Left kidney (tissue), 2 donors: ENCODE data around the gene KIF1B. TPM values are rescaled to one million over a fixed set of nuclear protein-coding genes. Genes with fewer than 3 reads are reported as not detected.
"Not testable (repeated sequence)": the region's sequence is repeated elsewhere in the genome, so short reads cannot be mapped to it uniquely, and the experiment has no call there.

Experiments
- DNase-seq: peaks from one replicate; pipeline ENCODE4 v3.0.0-alpha.2; 2013
- polyA plus RNA-seq: library from polyadenylated mRNA; unstranded; fragments of 120-200 nt; gene quantifications from one replicate; pipeline ENCODE4 v1.2.1, GENCODE V29; 2013; ENCODE audit not compliant: insufficient read length

KIF1B gene
- polyA plus RNA-seq, 1 donor = 55.5 TPM

DNA sequence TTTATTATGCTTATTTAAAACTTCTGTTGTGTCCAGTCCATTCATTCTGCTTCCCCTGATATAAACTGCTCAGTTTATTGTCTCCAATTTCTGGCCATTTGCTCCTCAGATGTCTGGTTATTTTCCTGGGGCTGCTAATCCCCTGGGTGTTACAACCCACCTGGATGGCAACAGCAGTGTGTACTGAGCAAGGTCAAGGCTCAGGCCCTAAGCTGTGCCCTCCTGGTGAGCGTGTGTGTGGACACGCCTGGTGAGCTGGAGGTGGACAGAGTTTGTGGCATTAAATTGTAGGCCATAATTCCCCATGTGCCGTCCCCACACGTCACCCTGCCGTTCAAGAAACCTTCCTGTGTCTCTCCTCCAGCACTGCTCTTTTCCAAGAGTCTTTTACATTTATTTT lies 18.1 kb upstream of the KIF1B start:
- no peak for DNase-seq

DNA sequence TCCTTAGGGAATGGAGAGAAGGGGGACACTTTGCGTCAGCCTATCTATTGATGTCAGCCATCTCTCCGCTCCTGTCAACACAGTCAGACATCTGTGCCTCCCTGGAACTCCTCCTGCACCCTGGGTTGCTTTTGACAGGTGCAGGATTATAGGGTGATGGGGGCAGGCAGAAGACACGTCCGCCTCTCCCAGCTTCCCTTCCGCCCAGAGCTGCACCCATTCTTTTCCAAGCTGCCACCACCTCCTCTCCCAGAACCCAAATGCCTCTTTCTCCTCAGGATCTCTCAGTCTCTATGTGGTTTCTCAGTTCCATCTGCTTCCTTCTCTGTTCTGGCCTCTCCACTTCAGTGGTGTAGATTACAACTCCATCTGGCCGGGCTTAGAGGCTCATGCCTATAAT lies 17.1 kb upstream of the KIF1B start:
- DNase-seq = no peak

DNA sequence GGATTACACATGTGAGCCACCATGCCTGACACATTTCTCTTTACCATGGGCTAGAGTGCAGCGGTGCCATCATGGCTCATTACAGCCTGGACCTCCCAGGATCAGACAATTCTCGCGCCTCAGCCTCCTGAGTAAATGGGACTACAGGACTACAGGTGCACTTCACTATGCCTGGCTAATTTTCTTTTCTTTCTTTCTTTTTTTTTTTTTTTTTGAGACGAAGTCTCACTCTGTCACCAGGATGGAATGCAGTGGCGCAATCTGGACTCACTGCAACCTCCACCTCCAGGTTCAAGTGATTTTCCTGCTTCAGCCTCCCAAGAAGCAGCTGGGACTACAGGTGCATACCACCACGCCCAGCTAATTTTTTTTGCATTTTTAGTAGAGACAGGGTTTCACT lies 14.8 kb upstream of the KIF1B start:
- no peak for DNase-seq

DNA sequence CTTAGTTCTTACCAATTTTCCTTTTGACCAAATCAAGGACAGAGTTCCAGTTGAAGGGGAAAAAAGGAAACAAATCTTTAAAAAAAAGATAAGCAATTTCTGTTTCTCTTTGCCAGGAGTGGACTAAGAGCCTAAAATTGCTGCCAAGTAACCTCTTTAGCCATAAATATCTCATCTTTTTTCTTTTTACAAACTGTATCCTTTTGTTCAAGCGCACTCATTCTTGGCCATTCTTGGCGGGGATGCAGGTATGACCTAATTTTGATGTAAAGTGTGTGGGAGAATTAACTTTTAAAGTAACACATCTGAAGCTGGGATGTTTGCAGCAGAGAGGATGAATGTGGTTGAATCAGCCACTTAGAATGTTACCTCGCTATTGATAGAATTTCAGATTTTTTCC lies 13.4 kb upstream of the KIF1B start:
- DNase-seq = no peak

DNA sequence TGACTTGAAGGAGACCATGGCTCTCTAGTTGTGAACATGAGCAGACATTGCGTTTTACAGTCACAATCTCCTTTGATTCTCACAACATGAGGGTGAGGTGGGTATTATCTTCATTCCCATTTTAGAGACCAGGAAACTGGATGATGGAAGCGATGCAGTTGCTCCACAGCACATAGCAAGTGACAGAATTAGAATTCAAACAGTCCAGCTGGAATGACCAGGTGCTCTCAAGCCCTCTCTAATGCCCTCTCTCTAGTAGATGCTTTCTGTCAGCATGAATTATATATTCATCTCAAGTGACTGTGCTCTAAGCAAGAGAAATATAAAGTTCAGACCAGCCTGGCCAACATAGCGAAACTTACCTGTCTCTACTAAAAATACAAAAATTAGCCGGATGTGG lies 9.8 kb upstream of the KIF1B start:
- DNase-seq = no peak

DNA sequence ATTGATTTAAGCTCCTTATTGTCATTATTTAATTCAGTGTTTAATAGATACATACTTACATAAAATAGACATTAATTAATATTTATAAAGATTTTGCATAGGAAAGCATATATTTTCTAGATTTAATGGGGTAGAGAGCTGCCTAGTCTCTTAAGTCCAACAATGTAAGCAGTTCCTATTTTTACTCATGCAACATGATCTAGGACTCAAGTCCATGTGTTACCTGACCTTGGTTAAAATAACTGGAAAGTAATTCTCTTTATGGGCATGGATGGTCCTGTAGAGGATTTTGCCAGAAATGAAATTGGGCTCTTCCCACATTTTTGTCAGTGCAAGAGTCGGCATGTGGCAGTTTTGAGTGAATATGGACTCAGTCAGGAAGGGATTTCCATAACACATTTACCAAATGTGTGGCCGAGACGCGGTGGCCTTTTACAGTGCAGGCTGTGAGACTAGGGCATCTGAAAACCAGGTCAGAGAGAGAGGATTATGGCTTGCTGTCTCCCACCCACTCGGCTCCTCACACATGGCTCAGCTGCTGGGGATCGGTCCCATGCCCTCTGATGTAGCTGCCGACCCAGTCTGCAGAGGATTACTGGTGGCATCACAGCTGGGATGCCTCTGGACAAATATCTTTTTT lies 6.2 kb upstream of the KIF1B start:
- DNase-seq = no peak

DNA sequence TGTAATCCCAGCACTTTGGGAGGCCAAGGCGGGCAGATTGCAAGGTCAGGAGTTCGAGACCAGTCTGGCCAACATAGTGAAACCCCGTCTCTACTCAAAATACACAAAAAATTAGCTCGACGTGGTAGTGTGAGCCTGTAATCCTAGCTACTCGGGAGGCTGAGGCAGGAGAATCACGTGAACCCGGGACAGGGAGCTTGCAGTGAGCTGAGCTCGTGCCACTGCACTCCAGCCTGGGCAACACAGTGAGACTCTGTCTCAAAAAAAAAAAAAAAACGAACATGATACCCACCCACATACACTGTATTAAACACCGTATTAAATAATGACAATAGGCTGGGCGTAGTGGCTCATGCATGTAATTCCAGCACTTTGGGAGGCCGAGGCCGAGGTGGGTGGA lies 5.2 kb upstream of the KIF1B start:
- not testable (repeated sequence) for DNase-seq

DNA sequence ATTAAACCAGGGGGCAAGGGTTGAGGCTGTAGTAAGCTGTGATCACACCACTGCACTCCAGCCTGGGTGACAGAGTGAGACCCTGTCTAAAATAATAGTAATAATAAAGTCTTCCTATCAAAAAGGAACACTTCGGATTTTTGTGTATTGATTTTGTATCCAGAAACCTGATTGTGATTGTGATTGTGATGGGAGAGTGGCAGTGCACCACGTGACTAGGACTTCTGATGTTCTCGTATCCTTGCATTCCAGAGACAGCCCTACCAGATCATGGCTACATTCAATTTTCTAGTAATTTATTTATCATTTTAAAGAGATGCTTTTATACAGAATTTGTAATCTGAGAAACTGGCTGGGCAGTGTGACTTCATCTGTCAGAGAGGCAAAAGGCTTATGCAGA lies 2.6 kb upstream of the KIF1B start:
- DNase-seq = no peak

DNA sequence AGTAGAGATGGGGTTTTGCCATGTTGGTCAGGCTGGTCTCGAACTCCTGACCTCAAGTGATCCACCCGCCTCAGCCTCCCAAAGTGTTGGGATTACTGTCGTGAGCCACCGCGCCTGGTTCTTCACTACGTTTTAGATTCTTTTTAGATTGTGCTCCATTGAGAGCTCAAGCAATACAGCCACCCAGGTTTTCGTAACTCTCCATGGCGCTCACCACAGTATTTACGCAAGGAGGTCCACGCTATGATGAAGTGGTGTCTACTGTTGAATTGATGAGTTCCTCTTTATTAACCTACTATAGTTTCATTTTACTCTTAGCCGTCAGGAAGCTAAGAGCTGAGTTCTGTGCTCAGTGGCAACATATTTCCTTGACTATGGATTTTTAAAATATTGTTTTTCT lies 1.8 kb upstream of the KIF1B start:
- DNase-seq = no peak

DNA sequence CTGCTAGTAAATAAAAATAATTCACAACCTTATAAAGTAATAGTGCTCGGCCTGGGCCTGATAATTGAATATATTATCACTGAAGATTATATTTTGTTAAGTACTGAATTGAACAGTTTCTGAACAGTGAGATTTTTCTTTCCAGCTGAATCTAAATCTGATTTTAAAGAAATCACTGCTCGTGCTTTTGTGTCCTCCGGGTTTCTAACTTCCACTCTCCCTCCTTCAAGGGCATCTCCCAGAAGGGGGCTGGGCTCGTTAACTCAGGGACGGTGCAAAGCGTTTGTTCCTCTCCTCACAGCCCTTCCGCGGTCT lies 823 bp upstream of the KIF1B start:
- DNase-seq = no peak

DNA sequence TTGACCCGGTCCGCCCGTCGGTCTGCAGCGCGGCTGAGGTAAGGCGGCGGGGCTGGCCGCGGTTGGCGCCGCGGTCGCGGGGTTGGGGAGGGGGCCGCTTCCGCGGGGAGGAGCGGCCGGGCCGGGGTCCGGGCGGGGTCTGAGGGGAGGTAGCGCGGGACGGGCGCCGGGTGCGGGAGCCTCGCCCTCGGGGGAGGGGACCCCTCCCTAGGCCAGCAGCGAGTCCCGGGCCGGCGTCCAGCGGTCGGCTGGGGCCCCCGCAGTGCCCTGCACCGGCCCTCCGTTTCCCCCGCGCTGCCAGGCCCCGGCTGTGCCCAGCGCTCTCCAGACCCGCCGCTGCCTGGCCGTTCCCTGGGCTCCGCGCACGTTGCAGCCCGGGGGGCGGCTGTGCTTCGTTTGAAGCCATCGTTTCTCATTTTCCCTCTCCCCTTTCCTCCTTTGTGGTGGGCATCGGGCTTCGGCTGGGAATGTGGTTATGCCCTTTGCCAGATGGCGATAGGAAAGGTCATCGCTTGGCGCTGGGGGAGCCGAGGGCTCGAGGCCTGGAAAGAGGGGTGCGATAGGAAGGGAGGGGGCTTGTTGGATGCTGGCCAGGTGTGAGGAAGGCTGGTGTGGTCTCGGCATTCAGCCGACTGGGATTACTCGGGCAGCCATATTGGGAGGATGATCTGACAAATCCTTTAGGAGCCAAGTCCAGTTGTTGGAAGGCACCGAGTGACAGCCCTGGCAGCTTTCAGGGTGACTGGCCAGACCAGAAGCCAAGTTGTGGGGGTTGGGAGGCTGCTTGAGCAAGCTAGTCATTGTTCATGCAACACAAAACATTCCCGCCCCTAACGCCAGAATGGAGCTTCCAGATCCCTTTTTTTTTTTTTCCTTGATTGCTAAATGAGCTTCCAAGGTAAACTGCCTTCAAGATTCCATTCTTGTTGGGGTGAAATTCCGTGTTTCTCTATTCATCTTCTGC lies 753 bp downstream of the KIF1B start:
- DNase-seq = peak; percentile 85

DNA sequence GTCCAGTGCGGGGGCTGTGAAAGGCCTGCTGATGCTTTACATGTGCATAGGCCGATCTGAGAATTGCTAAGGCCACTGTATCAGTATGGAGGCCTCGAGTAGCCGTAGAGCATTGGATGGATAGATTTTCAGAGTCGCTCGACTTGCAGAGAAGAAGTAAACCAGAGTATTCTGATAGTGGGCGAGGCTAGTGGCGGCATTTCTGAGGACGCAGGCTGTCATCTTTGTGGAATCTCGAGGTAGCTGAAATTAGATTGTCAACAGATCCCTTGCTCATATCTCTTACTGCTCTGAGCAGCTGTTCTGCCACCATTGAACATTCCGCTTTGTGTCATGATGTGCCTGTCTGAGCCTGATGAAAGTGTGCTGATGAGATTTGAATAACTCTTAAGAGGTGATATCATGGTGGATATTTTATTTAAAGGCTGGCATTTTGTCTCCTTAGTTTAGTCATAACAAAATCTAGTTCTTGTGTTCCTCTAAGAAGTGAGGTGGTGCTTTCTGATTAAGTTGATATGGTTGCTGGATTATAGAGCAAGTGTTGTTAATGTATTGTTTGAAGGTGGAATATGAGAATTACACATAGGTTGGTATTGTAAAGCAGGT lies 1.5 kb downstream of the KIF1B start:
- DNase-seq = no peak

DNA sequence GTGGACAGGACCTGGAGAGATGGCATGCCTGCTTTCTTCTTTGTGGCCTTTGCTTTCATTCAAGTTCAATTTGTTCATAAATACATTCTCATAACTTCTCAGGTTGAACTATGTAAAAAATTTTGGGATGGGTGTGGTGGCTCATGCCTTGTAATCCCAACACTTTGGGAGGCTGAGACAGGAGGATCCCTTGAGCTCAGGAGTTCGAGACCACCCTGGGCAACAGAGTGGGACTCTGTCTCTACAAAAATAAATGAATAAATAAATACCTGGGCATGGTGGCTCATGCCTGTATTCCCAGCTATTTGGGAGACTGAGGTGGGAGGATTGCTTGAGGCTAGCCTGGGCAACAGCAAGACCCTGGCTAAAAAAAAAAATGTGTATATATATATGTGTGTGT lies 2.1 kb downstream of the KIF1B start:
- DNase-seq = no peak

DNA sequence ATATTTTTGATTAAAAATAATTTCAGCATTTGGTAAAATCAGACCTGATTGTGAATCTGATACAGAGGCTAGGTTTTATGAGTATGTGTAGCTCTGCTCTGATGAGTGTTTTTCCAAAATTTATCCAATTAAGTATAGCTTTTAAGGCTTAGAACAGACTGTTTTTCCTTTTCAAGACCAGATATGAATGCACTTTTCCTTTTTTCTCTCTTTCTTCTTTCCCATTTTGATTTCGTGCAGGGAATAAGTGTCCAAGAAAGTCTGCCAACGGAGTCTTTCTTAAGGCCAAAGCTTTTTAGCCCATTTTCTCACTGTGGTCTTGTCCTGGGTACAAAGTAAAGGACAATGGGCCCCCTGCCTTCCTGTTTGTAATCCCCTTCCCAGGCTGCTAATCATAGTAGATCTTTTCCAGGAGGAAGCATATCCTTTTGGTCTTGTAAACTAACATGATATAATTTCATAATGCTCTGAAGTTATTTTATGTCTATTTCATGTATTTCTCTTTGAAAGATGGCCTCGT lies 2.9 kb downstream of the KIF1B start:
- DNase-seq = no peak

DNA sequence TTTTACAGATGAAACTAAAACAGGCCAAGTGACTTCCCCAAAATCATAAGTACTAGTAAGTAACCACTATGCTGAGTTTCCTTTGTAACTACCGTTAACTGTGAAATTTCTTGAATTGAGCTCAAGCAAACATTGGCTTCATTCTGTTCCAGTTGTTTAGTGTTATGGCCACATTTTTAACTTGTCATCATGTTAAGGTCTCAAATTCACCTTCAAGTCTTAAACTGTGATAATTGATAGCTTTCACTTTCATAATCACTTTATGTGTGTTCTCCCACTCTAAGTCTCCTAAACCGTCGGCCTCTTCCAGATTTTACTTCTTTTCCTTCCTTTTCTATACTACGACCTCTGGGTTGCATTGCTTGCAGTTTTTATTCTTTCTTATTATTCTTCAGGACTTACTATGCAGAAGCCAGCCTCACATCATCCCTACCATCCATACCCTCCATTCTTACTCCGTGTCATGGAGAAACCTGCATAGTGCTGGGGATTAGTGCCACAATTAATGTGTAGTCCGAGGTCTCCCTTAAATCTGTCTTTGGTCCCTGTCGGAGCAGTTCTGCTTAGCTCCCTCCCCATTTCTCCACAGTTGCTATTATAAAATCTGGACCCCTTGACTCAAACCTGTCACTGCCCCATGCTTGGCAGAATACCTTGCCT lies 5.8 kb downstream of the KIF1B start:
- DNase-seq = no peak

DNA sequence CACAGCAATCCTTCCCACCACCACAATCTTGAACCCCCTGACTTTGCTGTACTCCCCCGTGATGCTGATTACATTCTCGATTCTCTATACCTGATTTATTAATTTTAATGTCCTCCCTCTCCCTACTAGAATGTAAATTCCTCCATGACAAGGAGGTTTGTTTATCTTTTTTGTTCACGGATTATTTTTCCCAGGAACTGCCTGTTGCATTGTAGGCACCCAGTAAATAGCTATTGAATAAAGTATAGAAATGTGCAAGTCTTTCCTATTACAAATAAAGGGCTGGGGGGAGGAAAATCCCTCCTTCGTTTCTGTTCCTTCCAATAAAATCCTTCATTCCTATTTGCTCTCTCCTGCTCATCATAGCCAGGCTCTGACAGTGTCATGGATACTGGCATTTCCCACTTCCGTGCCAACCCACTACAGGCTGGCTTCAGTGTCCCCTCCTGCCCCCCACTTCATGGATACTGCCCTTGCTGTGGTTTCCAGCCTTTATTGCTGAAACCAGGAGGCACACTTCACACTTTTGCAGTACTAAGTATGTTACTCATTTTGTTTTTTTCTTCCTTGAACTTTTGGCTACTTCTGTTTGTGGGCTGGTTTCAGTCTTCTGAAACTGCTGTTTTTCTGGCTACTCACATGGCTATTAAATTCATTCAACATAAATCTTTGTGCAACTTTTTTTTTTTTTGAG lies 7.5 kb downstream of the KIF1B start:
- no peak for DNase-seq

DNA sequence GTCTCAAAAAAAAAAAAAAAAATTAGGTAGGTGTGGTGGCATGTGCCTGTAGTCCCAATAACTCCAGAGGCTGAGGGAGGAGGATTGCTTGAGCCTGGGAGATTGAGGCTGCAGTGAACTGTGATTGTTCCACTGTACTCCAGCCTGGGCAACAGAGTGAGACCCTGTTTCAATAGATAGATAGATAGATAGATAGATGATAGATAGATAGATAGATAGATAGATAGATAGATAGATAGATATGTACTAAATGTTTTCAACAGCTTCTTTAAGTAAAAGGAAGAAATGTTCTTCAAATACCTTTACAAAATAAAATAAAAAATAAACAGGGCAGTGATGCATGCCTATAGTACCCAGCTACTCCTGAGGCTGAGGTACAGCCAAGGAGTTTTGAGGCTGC lies 9.8 kb downstream of the KIF1B start:
- DNase-seq = no peak

DNA sequence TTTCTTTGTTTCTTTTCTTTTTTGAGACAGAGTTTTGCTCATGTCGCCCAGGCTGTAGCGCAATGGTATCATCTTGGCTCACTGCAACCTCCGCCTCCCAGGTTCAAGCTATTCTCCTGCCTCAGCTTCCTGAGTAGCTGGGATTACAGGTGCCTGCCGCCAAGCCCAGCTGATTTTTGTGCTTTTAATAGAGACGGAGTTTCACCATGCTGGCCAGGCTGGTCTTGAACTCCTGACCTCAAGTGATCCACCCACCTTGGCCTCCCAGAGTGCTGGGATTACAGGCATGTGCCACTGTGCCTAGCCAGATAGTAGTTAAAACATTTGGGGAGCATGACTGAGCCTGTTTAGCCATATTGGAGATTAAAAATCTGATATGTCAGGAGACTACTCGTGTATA lies 10.3 kb downstream of the KIF1B start:
- not testable (repeated sequence) for DNase-seq

DNA sequence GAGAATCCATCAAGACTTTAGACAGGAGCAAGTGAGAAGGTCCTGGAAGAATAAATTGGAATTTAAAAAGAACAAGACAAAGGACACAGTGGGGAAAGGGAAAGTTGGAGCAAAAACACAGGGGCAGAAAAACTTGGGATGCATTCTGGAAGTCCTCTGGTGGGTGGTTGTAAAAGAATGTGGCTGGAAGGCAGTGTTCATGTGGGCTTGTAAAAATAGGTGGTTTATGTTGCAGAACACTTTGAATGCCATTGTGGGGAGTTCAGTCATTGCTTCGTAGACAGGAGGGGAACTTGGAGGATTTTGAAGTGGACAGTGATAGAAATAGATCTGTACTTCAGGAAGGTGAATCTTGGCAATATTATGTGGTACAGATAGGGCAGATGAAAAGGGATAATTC lies 15.2 kb downstream of the KIF1B start:
- DNase-seq = no peak

DNA sequence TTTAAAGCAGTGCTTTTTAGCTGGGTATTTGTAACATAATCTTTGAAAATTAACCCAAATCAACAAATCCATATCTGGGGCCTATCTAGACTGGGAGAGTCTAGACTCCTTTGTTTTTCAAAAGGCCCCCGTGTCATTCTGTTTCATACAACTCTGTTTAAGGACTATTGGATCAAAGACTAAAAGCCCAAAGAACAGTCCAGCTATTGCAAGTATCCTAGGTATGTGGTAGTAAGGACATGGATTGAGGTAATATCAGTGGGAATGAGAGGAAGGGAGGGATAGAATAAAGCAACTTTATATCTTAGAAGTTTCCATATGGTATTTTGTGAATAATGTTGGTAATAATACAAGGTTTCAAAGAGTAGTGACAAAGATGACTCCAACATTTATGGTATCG lies 18.2 kb downstream of the KIF1B start:
- no peak for DNase-seq

DNA sequence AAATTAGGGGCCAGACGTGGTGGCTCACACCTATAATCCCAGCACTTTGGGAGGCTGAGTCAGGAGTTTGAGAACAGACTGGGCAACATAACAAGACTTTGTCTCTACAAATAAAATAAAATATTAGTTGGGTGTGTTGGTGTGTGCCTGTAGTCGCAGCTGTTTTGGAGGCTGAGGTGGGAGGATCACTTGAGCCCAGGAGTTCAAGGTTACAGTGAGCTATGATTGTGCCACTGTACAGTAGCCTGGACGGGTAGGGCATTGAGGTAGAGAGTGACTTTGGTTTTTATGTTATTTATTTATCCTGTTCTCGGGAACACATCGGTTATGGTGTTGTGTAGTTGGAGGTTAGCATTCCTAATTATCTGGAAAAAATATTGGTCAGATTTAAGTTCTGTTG lies 19.5 kb downstream of the KIF1B start:
- no peak for DNase-seq

DNA sequence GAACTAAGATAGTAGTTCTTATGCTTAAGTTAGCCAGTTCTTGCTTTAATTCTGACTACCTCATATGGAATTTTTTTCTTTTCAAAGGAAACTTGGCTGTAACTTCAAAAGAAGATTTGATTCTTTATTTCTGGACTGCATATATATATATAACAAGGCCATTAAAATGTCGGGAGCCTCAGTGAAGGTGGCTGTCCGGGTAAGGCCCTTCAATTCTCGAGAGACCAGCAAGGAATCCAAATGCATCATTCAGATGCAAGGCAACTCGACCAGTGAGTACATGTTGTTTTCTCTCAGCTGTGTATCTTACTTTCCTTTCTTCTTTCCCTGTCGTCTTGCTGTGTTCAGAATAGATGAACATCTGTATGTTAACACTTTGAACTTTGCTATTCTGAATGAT lies 21.8 kb downstream of the KIF1B start:
- no peak for DNase-seq
